GM10248 (cell line): ENCODE results near the gene ADISSP.

ENCODE experiments used
- CTCF ChIA-PET: fragments of 300-600 bp; sonication (Branson Sonifier 250); formaldehyde crosslinking; extraction: SDS; loops from one replicate; lab custom pipeline; 2021; ENCODE audit warnings: antibody characterized with exemption; lab: Yijun Ruan, JAX
- POLR2A ChIA-PET: fragments of 350-650 bp; sonication (Branson Sonifier 250); formaldehyde crosslinking; extraction: SDS; loops from one replicate; lab custom pipeline; 2020; ENCODE audit warnings: antibody characterized with exemption; lab: Yijun Ruan, JAX
- DNase-seq: peaks from one replicate; pipeline ENCODE4 v3.0.0; 2012; ENCODE audit errors: extremely low spot score
- CTCF ChIP-seq: IDR thresholded peaks from 2 replicates; pipeline ENCODE4 v1.5.1; 2012; ENCODE audit warnings: mild to moderate bottlenecking, low read depth; ENCODE audit errors: extremely low read depth, missing control alignments, control extremely low read depth

The ADISSP gene

GRCh38 chr20:3734111-3734843 is 33.3 kb downstream of the ADISSP start:
- POLR2A ChIA-PET, result no interaction called here
- no peak for DNase-seq
- CTCF ChIA-PET, result interaction anchor here (3.3 kb wide), 1 partner anchor 24 kb away, joined by 11 read pairs; no protein-coding TSS in a partner anchor
- TF ChIP-seq CTCF, result no peak

- DNase-seq, result no peak
- POLR2A ChIA-PET, result no interaction called here
- CTCF ChIA-PET, result no interaction called here
- no peak for TF ChIP-seq CTCF
Observed at GRCh38 chr20:3733119-3733995, 34.2 kb downstream of the ADISSP start.

GRCh38 chr20:3732327-3733118 is 35.0 kb downstream of the ADISSP start, which contains the start of gene HSPA12B:
TSS of gene HSPA12B (plus strand) at chr20:3732685. CDS start at chr20:3738675, 5,990 bp downstream.
- no peak for TF ChIP-seq CTCF
- ChIA-PET CTCF (interaction anchor here (0.9 to 1.1 kb wide), 2 partner anchors 21 to 35 kb away, joined by 3 read pairs; partner anchors contain the start of gene ADISSP), POLR2A (no interaction called here)
- DNase-seq, result no peak

GRCh38 chr20:3731944-3732326 is 35.6 kb downstream of the ADISSP start:
- POLR2A ChIA-PET, result no interaction called here
- DNase-seq, result no peak
- TF ChIP-seq CTCF, result no peak
- CTCF ChIA-PET, result interaction anchor here (0.9 to 1.1 kb wide), 3 partner anchors 13 to 36 kb away, joined by 3 to 4 read pairs (median 3); partner anchors contain the start of gene ADISSP

GRCh38 chr20:3730803-3731672 is 36.5 kb downstream of the ADISSP start:
- POLR2A ChIA-PET, result no interaction called here
- DNase-seq, result no peak
- TF ChIP-seq CTCF, result no peak
- CTCF ChIA-PET, result interaction anchor here (0.9 to 1.1 kb wide), 4 partner anchors 14 to 37 kb away, joined by 3 to 4 read pairs (median 4); partner anchors contain the start of gene ADISSP
